Measurements from ENCODE around the gene LPIN3.

Gene LPIN3

GRCh38 chr20:41395667-41396664, 55.3 kb downstream of the LPIN3 start:
- no peak for TF ChIP-seq JUND (IDR thresholded peaks at IDR 0.05; ENCODE audit: low read depth)

GRCh38 chr20:41398408-41398807, 57.8 kb downstream of the LPIN3 start:
- TF ChIP-seq JUND (IDR thresholded peaks at IDR 0.05; ENCODE audit: low read depth) = no peak
- DNase-seq (ENCODE audit: low read depth in 1 of 2, low spot score in 1 of 2) = no peak
- in situ Hi-C loops (cut with HindIII; ENCODE audit: low pct_unique_long_range_greater_than_20kb, low sequenced_read_pairs) = no loop called here

More at GRCh38 chr20:41395667-41396664, 55.3 kb downstream of the LPIN3 start:
- in situ Hi-C loops (cut with HindIII; ENCODE audit: low pct_unique_long_range_greater_than_20kb, low sequenced_read_pairs) = no loop called here
- DNase-seq (ENCODE audit: low read depth in 1 of 2, low spot score in 1 of 2) = no peak

DNA sequence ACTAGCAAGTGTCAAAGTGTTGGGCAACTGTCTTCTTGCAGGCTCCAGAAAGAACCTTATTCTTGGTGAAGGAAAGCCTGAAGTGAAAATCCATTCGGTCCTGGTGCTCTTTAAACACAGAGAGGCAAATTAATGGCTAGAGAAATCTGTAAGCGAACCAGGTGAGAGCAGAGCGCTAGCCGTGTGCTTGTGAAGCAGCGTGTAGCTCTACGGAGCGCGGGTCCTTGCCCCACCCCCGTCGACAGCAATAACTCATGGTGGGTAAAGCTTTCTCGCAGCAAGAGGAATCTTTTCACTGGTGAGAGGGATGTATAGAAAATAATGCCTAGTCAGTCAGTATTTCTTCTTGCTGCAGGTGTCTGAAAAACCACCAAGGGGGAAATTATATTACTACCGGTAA, 63.0 kb downstream of the LPIN3 start:
- in situ Hi-C loops (cut with HindIII; ENCODE audit: low pct_unique_long_range_greater_than_20kb, low sequenced_read_pairs) = no loop called here

GRCh38 chr20:41405436-41405835, 64.8 kb downstream of the LPIN3 start:
- in situ Hi-C loops (cut with HindIII; ENCODE audit: low pct_unique_long_range_greater_than_20kb, low sequenced_read_pairs) = no loop called here
- DNase-seq (ENCODE audit: low read depth in 1 of 2, low spot score in 1 of 2) = no peak
- TF ChIP-seq JUND (IDR thresholded peaks at IDR 0.05; ENCODE audit: low read depth) = no peak

More for the DNA sequence above, 63.0 kb downstream of the LPIN3 start:
- TF ChIP-seq JUND (IDR thresholded peaks at IDR 0.05; ENCODE audit: low read depth) = no peak
- DNase-seq (ENCODE audit: low read depth in 1 of 2, low spot score in 1 of 2) = no peak

DNA sequence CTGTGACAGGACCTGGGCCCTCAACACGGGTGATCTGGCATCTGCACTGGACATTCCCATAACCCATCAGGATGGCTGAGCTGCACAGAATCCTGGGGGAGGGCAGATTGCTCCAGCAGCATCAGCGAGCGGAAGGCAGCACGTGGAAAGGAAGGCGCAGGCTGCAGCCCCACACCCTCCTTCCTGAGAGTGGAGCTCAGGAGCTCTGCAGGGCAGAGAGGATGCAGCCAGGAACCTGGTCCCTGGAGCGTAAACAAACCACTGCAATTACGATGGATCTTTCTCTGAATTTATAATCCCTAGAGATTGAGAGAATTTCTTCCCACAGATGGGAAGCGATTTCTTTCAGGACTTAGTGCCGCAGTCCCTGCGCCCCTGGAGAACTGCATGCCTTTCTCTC, 65.7 kb downstream of the LPIN3 start:
- in situ Hi-C loops (cut with HindIII; ENCODE audit: low pct_unique_long_range_greater_than_20kb, low sequenced_read_pairs) = no loop called here
- no peak for DNase-seq (ENCODE audit: low read depth in 1 of 2, low spot score in 1 of 2)
- TF ChIP-seq JUND (IDR thresholded peaks at IDR 0.05; ENCODE audit: low read depth) = no peak

GRCh38 chr20:41406896-41407444, 66.3 kb downstream of the LPIN3 start:
- no peak for DNase-seq (ENCODE audit: low read depth in 1 of 2, low spot score in 1 of 2)
- in situ Hi-C loops (cut with HindIII; ENCODE audit: low pct_unique_long_range_greater_than_20kb, low sequenced_read_pairs) = no loop called here
- no peak for TF ChIP-seq JUND (IDR thresholded peaks at IDR 0.05; ENCODE audit: low read depth)

- DNase-seq (ENCODE audit: low read depth in 1 of 2, low spot score in 1 of 2) = no peak
- in situ Hi-C loops (cut with HindIII; ENCODE audit: low pct_unique_long_range_greater_than_20kb, low sequenced_read_pairs) = no loop called here
- no peak for TF ChIP-seq JUND (IDR thresholded peaks at IDR 0.05; ENCODE audit: low read depth)
These were observed 67.0 kb downstream of the LPIN3 start for GRCh38 chr20:41407607-41408006.

- TF ChIP-seq JUND (IDR thresholded peaks at IDR 0.05; ENCODE audit: low read depth) = no peak
- DNase-seq (ENCODE audit: low read depth in 1 of 2, low spot score in 1 of 2) = no peak
- in situ Hi-C loops (cut with HindIII; ENCODE audit: low pct_unique_long_range_greater_than_20kb, low sequenced_read_pairs) = no loop called here
These were observed 67.7 kb downstream of the LPIN3 start for GRCh38 chr20:41408156-41408794.

- DNase-seq (ENCODE audit: low read depth in 1 of 2, low spot score in 1 of 2) = no peak
- no peak for TF ChIP-seq JUND (IDR thresholded peaks at IDR 0.05; ENCODE audit: low read depth)
- in situ Hi-C loops (cut with HindIII; ENCODE audit: low pct_unique_long_range_greater_than_20kb, low sequenced_read_pairs) = no loop called here
These were observed 68.4 kb downstream of the LPIN3 start for GRCh38 chr20:41408986-41409385.

All from T47D (cell line).